Measurements from ENCODE around the gene VARS2.
"Not testable (repeated sequence)": the region's sequence is repeated elsewhere in the genome, so short reads cannot be mapped to it uniquely, and the experiment has no call there.

VARS2 gene

GRCh38 chr6:30902196-30902595 is 11.8 kb upstream of the VARS2 start:
- not testable (repeated sequence) for H3K27ac Mint-ChIP-seq; H3K4me3 Mint-ChIP-seq; ATAC-seq; H3K9me3 Mint-ChIP-seq; DNase-seq; H3K36me3 Mint-ChIP-seq (ENCODE audit: low read depth); H3K27me3 Mint-ChIP-seq
- peaks cover 15% of the 10 kb centered on the region for H3K4me1 Mint-ChIP-seq

DNA sequence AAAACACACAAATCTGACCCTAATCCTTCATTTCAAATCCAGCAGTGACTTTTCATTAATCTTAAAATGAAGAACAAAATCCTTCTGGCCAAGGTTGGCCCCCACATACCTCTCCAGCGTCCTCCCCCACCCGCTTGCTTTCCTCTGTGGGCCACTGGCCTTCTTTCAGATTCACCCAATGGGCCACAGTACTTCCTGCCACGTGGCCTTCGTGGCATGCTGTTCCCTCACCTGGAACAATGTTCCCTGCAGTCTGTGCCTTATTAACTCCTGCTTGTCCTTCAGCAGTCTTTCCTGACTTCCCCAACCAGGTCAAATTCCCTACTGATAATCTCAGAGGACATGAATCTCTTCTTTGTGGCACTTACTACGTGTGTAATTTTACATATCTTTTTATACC is 11.3 kb upstream of the VARS2 start:
- DNase-seq (no peak), ATAC-seq (no peak)
- H3K27me3 Mint-ChIP-seq: no peaks in the 10 kb centered on the region
- H3K36me3 Mint-ChIP-seq (ENCODE audit: low read depth): no peaks in the 10 kb centered on the region
- H3K9me3 Mint-ChIP-seq: no peaks in the 10 kb centered on the region
- peaks cover 17% of the 10 kb centered on the region for H3K4me1 Mint-ChIP-seq
- no peak overlapping the region for H3K27ac Mint-ChIP-seq
- H3K4me3 Mint-ChIP-seq: no peak overlapping the region

- DNase-seq (no peak), ATAC-seq (no peak)
- peaks cover 20% of the 10 kb centered on the region for H3K4me1 Mint-ChIP-seq
- no peaks in the 10 kb centered on the region for H3K9me3 Mint-ChIP-seq
- H3K27ac Mint-ChIP-seq: no peak overlapping the region
- H3K4me3 Mint-ChIP-seq: no peak overlapping the region
- no peaks in the 10 kb centered on the region for H3K27me3 Mint-ChIP-seq
- H3K36me3 Mint-ChIP-seq (ENCODE audit: low read depth): no peaks in the 10 kb centered on the region
These were observed 10.8 kb upstream of the VARS2 start for GRCh38 chr6:30903236-30903635.

DNA sequence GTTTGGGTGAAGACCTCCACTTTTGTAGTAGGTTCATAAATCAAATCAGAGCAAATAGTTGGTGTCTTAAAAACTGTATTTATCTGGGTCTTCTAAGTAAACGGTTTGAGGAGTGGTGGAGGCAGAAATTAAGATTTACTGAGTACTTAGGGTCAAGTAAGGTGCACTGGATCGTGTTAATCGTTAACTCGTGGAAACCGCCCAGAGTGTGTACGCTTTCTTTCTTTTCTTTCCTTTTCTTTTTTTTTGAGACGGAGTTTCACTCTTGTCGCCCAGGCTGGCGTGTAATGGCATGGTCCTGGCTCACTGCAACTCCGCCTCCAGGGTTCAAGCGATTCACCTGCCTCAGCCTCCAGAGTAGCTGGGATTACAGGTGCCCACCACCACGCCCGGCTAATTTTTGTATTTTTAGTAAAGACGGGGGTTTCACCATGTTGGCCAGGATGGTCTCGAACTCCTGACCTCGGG is 6.7 kb upstream of the VARS2 start:
- Mint-ChIP-seq H3K36me3 (ENCODE audit: low read depth) (peaks cover 19% of the 10 kb centered on the region), H3K4me3 (peak overlapping the region; percentile 95), H3K27ac (peak overlapping the region; percentile 79), H3K4me1 (peaks cover 27% of the 10 kb centered on the region)
- not testable (repeated sequence) for ATAC-seq, H3K27me3 Mint-ChIP-seq, H3K9me3 Mint-ChIP-seq, DNase-seq

- peak within 1 kb of the TSS; percentile 79 for H3K27ac Mint-ChIP-seq
- peak within 1 kb of the TSS; percentile 95 for H3K4me3 Mint-ChIP-seq
- ATAC-seq (peak; percentile 98), DNase-seq (peak; percentile 92)
- peaks cover 20% of the 10 kb centered on the region for H3K4me1 Mint-ChIP-seq
- H3K36me3 Mint-ChIP-seq (ENCODE audit: low read depth): peaks cover 23% of the 10 kb centered on the region
- H3K27me3 Mint-ChIP-seq: no peaks in the 10 kb centered on the region
- no peaks in the 10 kb centered on the region for H3K9me3 Mint-ChIP-seq
These were observed 6.1 kb upstream of the VARS2 start, which contains the start of gene GTF2H4 for GRCh38 chr6:30907758-30908591. GTF2H4 (plus strand) TSS chr6:30908207.

DNA sequence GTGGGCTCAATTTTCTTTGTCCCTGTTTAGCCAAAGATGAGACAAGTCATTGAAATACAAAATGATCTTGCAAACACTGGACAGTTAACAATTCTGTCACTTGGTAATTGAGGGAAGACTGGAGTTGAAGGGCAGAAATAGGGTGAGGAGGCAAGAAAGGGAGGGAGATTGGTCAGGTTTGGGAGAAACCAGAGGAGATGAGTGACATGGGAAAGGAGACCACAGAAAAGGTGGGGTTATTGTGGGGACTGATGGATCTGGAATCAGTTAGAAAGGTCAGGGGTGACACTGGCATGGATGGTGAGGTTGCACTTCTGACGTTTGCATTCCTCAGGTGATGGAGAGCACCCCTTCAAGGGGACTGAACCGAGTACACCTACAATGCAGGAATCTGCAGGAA is 5.3 kb upstream of the VARS2 start:
- Mint-ChIP-seq H3K4me3 (peak overlapping the region; percentile 95), H3K9me3 (no peaks in the 10 kb centered on the region), H3K4me1 (peaks cover 24% of the 10 kb centered on the region), H3K27me3 (no peaks in the 10 kb centered on the region), H3K27ac (peak overlapping the region; percentile 79), H3K36me3 (ENCODE audit: low read depth) (peaks cover 31% of the 10 kb centered on the region)
- DNase-seq (no peak), ATAC-seq (no peak)

DNA sequence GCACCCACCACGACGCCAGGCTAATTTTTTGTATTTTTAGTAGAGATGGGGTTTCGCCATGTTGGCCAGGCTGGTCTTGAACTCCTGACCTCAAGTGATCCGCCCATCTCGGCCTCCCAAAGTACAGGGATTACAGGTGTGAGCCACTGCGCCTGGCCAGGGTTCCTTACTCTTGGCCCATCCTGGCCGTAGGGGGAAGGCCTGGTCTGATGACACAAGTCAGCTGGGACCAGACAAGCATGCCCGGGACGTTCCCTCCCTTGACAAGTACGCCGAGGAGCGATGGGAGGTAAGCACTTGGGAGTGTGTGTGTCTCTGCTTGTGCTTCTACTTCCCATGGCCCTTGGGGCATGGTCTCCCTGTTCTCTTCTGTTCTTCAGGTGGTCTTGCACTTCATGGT is 3.6 kb upstream of the VARS2 start:
- not testable (repeated sequence) for H3K9me3 Mint-ChIP-seq, DNase-seq, H3K27ac Mint-ChIP-seq, H3K27me3 Mint-ChIP-seq, ATAC-seq, H3K4me3 Mint-ChIP-seq
- Mint-ChIP-seq H3K4me1 (peaks cover 37% of the 10 kb centered on the region), H3K36me3 (ENCODE audit: low read depth) (peaks cover 33% of the 10 kb centered on the region)

- H3K27ac Mint-ChIP-seq: peak overlapping the region; percentile 64
- H3K36me3 Mint-ChIP-seq (ENCODE audit: low read depth): peaks cover 52% of the 10 kb centered on the region
- no peaks in the 10 kb centered on the region for H3K27me3 Mint-ChIP-seq
- peak overlapping the region; percentile 98 for H3K4me3 Mint-ChIP-seq
- no peaks in the 10 kb centered on the region for H3K9me3 Mint-ChIP-seq
- no peak for ATAC-seq
- peaks cover 44% of the 10 kb centered on the region for H3K4me1 Mint-ChIP-seq
- no peak for DNase-seq
These were observed 1.1 kb upstream of the VARS2 start for GRCh38 chr6:30912746-30913520.

DNA sequence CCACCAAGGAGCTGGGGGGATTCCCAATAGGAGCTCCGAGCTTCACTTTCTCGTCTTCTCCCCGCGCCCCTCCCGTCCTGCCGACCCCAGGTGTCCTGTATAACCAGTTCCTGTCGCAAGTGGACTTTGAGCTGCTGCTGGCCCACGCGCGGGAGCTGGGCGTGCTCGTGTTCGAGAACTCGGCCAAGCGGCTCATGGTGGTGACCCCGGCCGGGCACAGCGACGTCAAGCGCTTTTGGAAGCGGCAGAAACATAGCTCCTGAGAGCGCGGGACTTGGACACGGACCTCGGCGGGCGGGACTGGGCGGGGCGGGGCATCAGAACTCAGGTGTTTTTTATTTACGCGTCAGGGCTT is 340 bp upstream of the VARS2 start:
- no peaks in the 10 kb centered on the region for H3K27me3 Mint-ChIP-seq
- peaks cover 37% of the 10 kb centered on the region for H3K4me1 Mint-ChIP-seq
- H3K27ac Mint-ChIP-seq: peak overlapping the region; percentile 95
- H3K36me3 Mint-ChIP-seq (ENCODE audit: low read depth): peaks cover 53% of the 10 kb centered on the region
- ATAC-seq (no peak), DNase-seq (no peak)
- no peaks in the 10 kb centered on the region for H3K9me3 Mint-ChIP-seq
- H3K4me3 Mint-ChIP-seq: peak overlapping the region; percentile 98

- H3K9me3 Mint-ChIP-seq: no peaks in the 10 kb centered on the region
- peaks cover 30% of the 10 kb centered on the region for H3K4me1 Mint-ChIP-seq
- peak; percentile 21 for DNase-seq
- peak overlapping the region; percentile 95 for H3K27ac Mint-ChIP-seq
- ATAC-seq: no peak
- no peaks in the 10 kb centered on the region for H3K27me3 Mint-ChIP-seq
- peak overlapping the region; percentile 98 for H3K4me3 Mint-ChIP-seq
- peaks cover 56% of the 10 kb centered on the region for H3K36me3 Mint-ChIP-seq (ENCODE audit: low read depth)
These were observed 984 bp downstream of the VARS2 start for GRCh38 chr6:30914854-30915590.

- peaks cover 29% of the 10 kb centered on the region for H3K4me1 Mint-ChIP-seq
These were observed 1.5 kb downstream of the VARS2 start for GRCh38 chr6:30915591-30915946.

GRCh38 chr6:30917041-30917440 is 3.0 kb downstream of the VARS2 start:
- Mint-ChIP-seq H3K27ac (no peak overlapping the region), H3K4me1 (peaks cover 29% of the 10 kb centered on the region), H3K4me3 (no peak overlapping the region), H3K36me3 (ENCODE audit: low read depth) (peaks cover 49% of the 10 kb centered on the region), H3K9me3 (no peaks in the 10 kb centered on the region), H3K27me3 (no peaks in the 10 kb centered on the region)
- DNase-seq: no peak
- ATAC-seq: no peak

More at GRCh38 chr6:30915591-30915946, 1.5 kb downstream of the VARS2 start:
- no peaks in the 10 kb centered on the region for H3K27me3 Mint-ChIP-seq
- H3K27ac Mint-ChIP-seq: peak overlapping the region; percentile 68
- no peaks in the 10 kb centered on the region for H3K9me3 Mint-ChIP-seq
- peak overlapping the region; percentile 98 for H3K4me3 Mint-ChIP-seq
- peaks cover 56% of the 10 kb centered on the region for H3K36me3 Mint-ChIP-seq (ENCODE audit: low read depth)
- DNase-seq (no peak), ATAC-seq (no peak)

GRCh38 chr6:30917487-30917886 is 3.4 kb downstream of the VARS2 start:
- ATAC-seq (no peak), DNase-seq (no peak)
- Mint-ChIP-seq H3K27ac (no peak overlapping the region), H3K27me3 (no peaks in the 10 kb centered on the region), H3K36me3 (ENCODE audit: low read depth) (peaks cover 49% of the 10 kb centered on the region), H3K4me3 (no peak overlapping the region), H3K9me3 (no peaks in the 10 kb centered on the region), H3K4me1 (peaks cover 29% of the 10 kb centered on the region)

DNA sequence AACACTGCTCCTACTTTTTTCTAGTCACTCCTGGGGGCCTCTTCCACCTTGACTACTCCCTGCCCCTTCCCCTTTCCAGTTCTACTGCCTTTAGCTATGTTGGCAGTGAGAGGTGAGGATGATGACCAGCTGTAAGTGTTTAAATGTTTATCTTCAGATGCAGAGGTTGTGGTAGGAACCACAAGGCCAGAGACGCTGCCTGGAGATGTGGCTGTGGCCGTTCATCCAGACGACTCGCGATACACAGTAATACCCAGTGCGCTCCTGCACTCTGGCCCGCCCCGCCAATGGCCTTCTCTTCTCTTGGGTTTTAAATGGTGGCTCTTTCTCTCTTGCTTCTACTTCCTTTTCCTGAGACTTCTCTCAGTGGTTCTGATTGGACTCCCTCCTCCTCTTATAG is 4.6 kb downstream of the VARS2 start:
- Mint-ChIP-seq H3K36me3 (ENCODE audit: low read depth) (peaks cover 43% of the 10 kb centered on the region), H3K9me3 (no peaks in the 10 kb centered on the region), H3K4me1 (peaks cover 24% of the 10 kb centered on the region), H3K27me3 (no peaks in the 10 kb centered on the region), H3K27ac (no peak overlapping the region), H3K4me3 (no peak overlapping the region)
- no peak for DNase-seq
- ATAC-seq: no peak

Measured in activated naive CD8-positive, alpha-beta T cell treated with anti-CD3 and anti-CD28 coated beads, Interleukin-2, amount 50 U/mL, for 24 hours (primary cell).